IMR-90 (cell line): ENCODE data around the gene TSPAN8. TPM values are rescaled to one million over a fixed set of nuclear protein-coding genes. Genes with fewer than 3 reads are reported as not detected.

ENCODE experiments used
- ATAC-seq: fragments of 200-7000 bp; cut with Tn5 transposase; 2 replicates; pipeline ENCODE4 v1.9.1; 2020; ENCODE audit warnings: low read depth, mild to moderate bottlenecking, moderate library complexity
- BruUV-seq: library from RNA; stranded (reverse); fragments of 400-500 nt; replicated peaks from 2 replicates; lab custom pipeline; 2021; lab: Mats Ljungman, UMichigan
- CTCF ChIA-PET: fragments of 300-600 bp; formaldehyde crosslinking; extraction: SDS; loops from one replicate; lab custom pipeline; 2021; ENCODE audit warnings: antibody characterized with exemption; lab: Yijun Ruan, JAX
- POLR2A ChIA-PET: fragments of 300-600 bp; sonication (Branson Sonifier 250); formaldehyde crosslinking; loops from one replicate; lab custom pipeline; 2022; ENCODE audit warnings: antibody characterized with exemption; ENCODE audit not compliant: unreplicated experiment; lab: Charles Lee
- DNase-seq: peaks from one replicate; pipeline ENCODE4 v3.0.0; 2013
- H2AFZ ChIP-seq: replicated peaks from 2 replicates; pipeline ENCODE3; 2013; ENCODE audit warnings: low read length, mild to moderate bottlenecking; ENCODE audit not compliant: poor library complexity
- H2AK5ac ChIP-seq: 2 replicates; pipeline ENCODE4 v1.6.1; 2013; ENCODE audit warnings: low read depth, low read length, inconsistent platforms
- H2AK9ac ChIP-seq: replicated peaks from 2 replicates; pipeline ENCODE3; 2013; ENCODE audit warnings: mild to moderate bottlenecking, low read depth, low read length, moderate library complexity; ENCODE audit not compliant: poor library complexity
- H2BK120ac ChIP-seq: 2 replicates; pipeline ENCODE4 v1.6.1; 2013; ENCODE audit warnings: low read depth, low read length, inconsistent platforms
- H2BK15ac ChIP-seq: 3 replicates; pipeline ENCODE4 v1.6.1; 2013; ENCODE audit warnings: low read depth, low read length, inconsistent platforms
- H2BK20ac ChIP-seq: 2 replicates; pipeline ENCODE4 v1.6.1; 2013; ENCODE audit warnings: low read depth, mild to moderate bottlenecking, inconsistent platforms, low read length, moderate library complexity
- H2BK5ac ChIP-seq: 2 replicates; pipeline ENCODE4 v1.6.1; 2013; ENCODE audit warnings: mild to moderate bottlenecking, low read depth, low read length, inconsistent platforms; ENCODE audit not compliant: poor library complexity, severe bottlenecking
- H3K14ac ChIP-seq: replicated peaks from 2 replicates; pipeline ENCODE4 v1.6.1; 2013; ENCODE audit warnings: low read depth, low read length, inconsistent platforms
- H3K18ac ChIP-seq: 2 replicates; pipeline ENCODE4 v1.6.1; 2013; ENCODE audit warnings: low read depth, low read length, control low read depth
- H3K23ac ChIP-seq: 2 replicates; pipeline ENCODE4 v1.6.1; 2013; ENCODE audit warnings: low read depth, low read length, inconsistent platforms
- H3K27ac ChIP-seq: 2 replicates; pipeline ENCODE4 v1.5.1; 2013; ENCODE audit warnings: mild to moderate bottlenecking, control low read depth, low read length; ENCODE audit not compliant: insufficient read depth
- H3K27me3 ChIP-seq: 2 replicates; pipeline ENCODE4 v1.6.1; 2013; ENCODE audit warnings: low read length; ENCODE audit not compliant: control insufficient read depth, insufficient read depth
- H3K36me3 ChIP-seq: 2 replicates; pipeline ENCODE4 v1.6.1; 2013; ENCODE audit warnings: low read length, mixed read lengths; ENCODE audit not compliant: control insufficient read depth, insufficient read depth
- H3K4ac ChIP-seq: 2 replicates; pipeline ENCODE4 v1.6.1; 2013; ENCODE audit warnings: low read depth, low read length, inconsistent platforms
- H3K4me1 ChIP-seq: 2 replicates; pipeline ENCODE4 v1.6.1; 2013; ENCODE audit warnings: low read length, mixed read lengths; ENCODE audit not compliant: control insufficient read depth, insufficient read depth
- H3K4me2 ChIP-seq: 2 replicates; pipeline ENCODE4 v1.6.1; 2013; ENCODE audit warnings: low read depth, mild to moderate bottlenecking, control low read depth, low read length, moderate library complexity
- H3K4me3 ChIP-seq: 2 replicates; pipeline ENCODE4 v1.5.1; 2013; ENCODE audit warnings: low read depth, mild to moderate bottlenecking, control low read depth, low read length, moderate library complexity; ENCODE audit not compliant: insufficient read depth
- H3K56ac ChIP-seq: 2 replicates; pipeline ENCODE4 v1.6.1; 2013; ENCODE audit warnings: low read length, inconsistent platforms; ENCODE audit not compliant: insufficient read depth; ENCODE audit errors: extremely low read depth
- H3K79me1 ChIP-seq, 2 experiments: 2 replicates each; pipeline ENCODE4 v1.6.1; 2013; ENCODE audit warnings: low read length in 2 of 2, inconsistent platforms in 1 of 2, low read depth in 1 of 2
- H3K9ac ChIP-seq: 2 replicates; pipeline ENCODE4 v1.6.1; 2013; ENCODE audit warnings: low read depth, low read length, control low read depth
- H3K9me1 ChIP-seq: 2 replicates; pipeline ENCODE4 v1.6.1; 2013; ENCODE audit warnings: low read length, inconsistent platforms; ENCODE audit not compliant: insufficient read depth
- H3K9me3 ChIP-seq: 2 replicates; pipeline ENCODE4 v1.6.1; 2013; ENCODE audit warnings: low read length; ENCODE audit not compliant: control insufficient read depth, insufficient read depth
- H4K20me1 ChIP-seq: 2 replicates; pipeline ENCODE4 v1.6.1; 2013; ENCODE audit warnings: low read length, inconsistent platforms; ENCODE audit not compliant: insufficient read depth
- H4K5ac ChIP-seq: 2 replicates; pipeline ENCODE4 v1.6.1; 2013; ENCODE audit warnings: mild to moderate bottlenecking, low read depth, low read length, control low read depth
- H4K8ac ChIP-seq, 2 experiments: 2 replicates each; pipeline ENCODE4 v1.6.1; 2013; ENCODE audit warnings: low read depth in 2 of 2, low read length in 2 of 2, control low read depth in 1 of 2, inconsistent platforms in 1 of 2
- H4K91ac ChIP-seq: 2 replicates; pipeline ENCODE4 v1.6.1; 2013; ENCODE audit warnings: low read depth, low read length, inconsistent platforms; ENCODE audit not compliant: insufficient read depth
- BHLHE40 ChIP-seq: fragments of 150-350 bp; IDR thresholded peaks from 2 replicates; pipeline ENCODE4 v1.6.1; 2016; ENCODE audit warnings: mild to moderate bottlenecking, low read depth, low read length
- CEBPB ChIP-seq: IDR thresholded peaks from 2 replicates; pipeline ENCODE4 v1.6.1; 2012; ENCODE audit warnings: low read depth, low read length, improper control_type of control experiment
- CHD1 ChIP-seq: IDR thresholded peaks from 2 replicates; pipeline ENCODE4 v1.6.1; 2012; ENCODE audit warnings: low read depth, low read length, improper control_type of control experiment
- CTCF ChIP-seq: conservative IDR thresholded peaks from 2 replicates; pipeline ENCODE4 v1.5.1; 2012; ENCODE audit warnings: mild to moderate bottlenecking, low read depth, low read length, improper control_type of control experiment
- ELK1 ChIP-seq: fragments of 150-350 bp; IDR thresholded peaks from 2 replicates; pipeline ENCODE4 v1.6.1; 2016; ENCODE audit warnings: low read depth, mild to moderate bottlenecking, low read length, moderate library complexity, borderline replicate concordance
- FOS ChIP-seq: fragments of 150-350 bp; IDR thresholded peaks from 2 replicates; pipeline ENCODE4 v1.6.1; 2016; ENCODE audit warnings: low read depth, low read length
- MAFK ChIP-seq: IDR thresholded peaks from 2 replicates; pipeline ENCODE4 v1.6.1; 2012; ENCODE audit warnings: low read depth, low read length, improper control_type of control experiment
- MAZ ChIP-seq: IDR thresholded peaks from 2 replicates; pipeline ENCODE4 v1.6.1; 2012; ENCODE audit warnings: low read depth, mild to moderate bottlenecking, low read length, improper control_type of control experiment, moderate library complexity, borderline replicate concordance
- MXI1 ChIP-seq: IDR thresholded peaks from 2 replicates; pipeline ENCODE4 v1.6.1; 2012; ENCODE audit warnings: low read depth, mild to moderate bottlenecking, low read length, moderate library complexity, borderline replicate concordance
- NFE2L2 ChIP-seq: fragments of 150-350 bp; IDR thresholded peaks from 2 replicates; pipeline ENCODE4 v1.6.1; 2016; ENCODE audit warnings: low read depth, mild to moderate bottlenecking, low read length
- POLR2A ChIP-seq: IDR thresholded peaks from 2 replicates; pipeline ENCODE4 v1.6.1; 2012; ENCODE audit warnings: mild to moderate bottlenecking, low read depth, low read length
- RAD21 ChIP-seq: IDR thresholded peaks from 2 replicates; pipeline ENCODE4 v1.6.1; 2012; ENCODE audit warnings: low read length, improper control_type of control experiment
- RCOR1 ChIP-seq: IDR thresholded peaks from 2 replicates; pipeline ENCODE4 v1.6.1; 2012; ENCODE audit warnings: mild to moderate bottlenecking, low read length, improper control_type of control experiment; ENCODE audit not compliant: insufficient replicate concordance
- RFX5 ChIP-seq: IDR thresholded peaks from 2 replicates; pipeline ENCODE4 v1.8.0; 2012; ENCODE audit warnings: low read depth, mild to moderate bottlenecking, low read length, moderate library complexity
- SMC3 ChIP-seq: fragments of 150-350 bp; IDR thresholded peaks from 2 replicates; pipeline ENCODE4 v1.6.1; 2016; ENCODE audit warnings: low read depth, mild to moderate bottlenecking, antibody characterized with exemption, low read length, moderate library complexity
- USF2 ChIP-seq: fragments of 150-350 bp; IDR thresholded peaks from 2 replicates; pipeline ENCODE4 v1.6.1; 2017; ENCODE audit warnings: mild to moderate bottlenecking, antibody characterized with exemption, low read length, low read depth
- WGBS, 2 experiments: methylation state at CpG; one replicate each; pipeline versions ENCODE4 v1.1.5 to v1.1.7; 2013; ENCODE audit warnings: missing lambda C conversion rate in 2 of 2; ENCODE audit not compliant: insufficient read length in 1 of 2; ENCODE audit errors: extremely low coverage in 2 of 2; 5-methylcytosine and 5-hydroxymethylcytosine counted together
- dilution Hi-C: fragments of 300-500 bp; cut with HindIII; formaldehyde crosslinking; loops from one replicate; pipeline ENCODE4 v1.14.3; 2018; ENCODE audit warnings: low sequenced_read_pairs; ENCODE audit not compliant: unreplicated experiment
- in situ Hi-C: fragments of 300-500 bp; cut with MboI; formaldehyde crosslinking; loops from 3 replicates; pipeline ENCODE4 v1.14.3; 2019; ENCODE audit warnings: low sequenced_read_pairs, inconsistent platforms, mixed read lengths
- intact Hi-C: fragments of 100-400 bp; cut with micrococcal nuclease; formaldehyde crosslinking; loops from 2 replicates; pipeline ENCODE4 v1.10.0; 2022
- polyA plus RNA-seq, 3 experiments: library from polyadenylated mRNA; depleted of rRNA; stranded (reverse); fragments of >200 nt; gene quantifications; 2 replicates each; pipeline ENCODE4 v1.2.3, GENCODE V29; 2012; ENCODE audit warnings: low replicate concordance in 1 of 3
- total RNA-seq: library from RNA; depleted of rRNA; stranded (reverse); fragments of >200 nt; gene quantifications from 2 replicates; pipeline ENCODE4 v1.2.3, GENCODE V29; 2012

TSPAN8 gene
- total and polyA plus RNA-seq, 2 of the 4 experiments (the other 2 are of a cell fraction): not detected

GRCh38 chr12:71186571-71187288 lies 28.9 kb upstream of the TSPAN8 start:
- ChIA-PET POLR2A (no interaction called here), CTCF (no interaction called here)
- Histone ChIP-seq H3K36me3 (no peaks in the 10 kb centered on the region), H3K9ac (no peak overlapping the region), H4K5ac (no peak overlapping the region), H2AK9ac (no peak overlapping the region), H3K27me3 (no peaks in the 10 kb centered on the region), H3K9me1 (no peaks in the 10 kb centered on the region), H2BK20ac (no peak overlapping the region), H3K56ac (no peak overlapping the region), H2AK5ac (no peak overlapping the region), H3K4me3 (no peak overlapping the region), H3K27ac (no peak overlapping the region), H3K14ac (no peak overlapping the region), H3K4me1 (no peaks in the 10 kb centered on the region), H3K4me2 (no peak overlapping the region), H4K91ac (no peak overlapping the region), H2BK15ac (no peak overlapping the region), H3K4ac (no peak overlapping the region), H2BK5ac (no peak overlapping the region), H3K23ac (no peak overlapping the region), H2BK120ac (no peak overlapping the region), H3K9me3 (peaks cover 8% of the 10 kb centered on the region; the same call in 1 of the 2 replicates), H3K79me1 (no peaks in the 10 kb centered on the region), H4K20me1 (no peaks in the 10 kb centered on the region), H3K18ac (no peak overlapping the region), H2AFZ (no peak overlapping the region), H4K8ac (no peak overlapping the region)
- dilution Hi-C loops: no loop called here
- no TSS peak for BruUV-seq
- no peak for DNase-seq
- intact Hi-C loops: no loop called here
- WGBS, 2 experiments: 83% methylated on average over 1 of the region's 5 CpGs; no CpG with 5 or more reads in 1 of the 2 experiments
- TF ChIP-seq RCOR1 (no peak), ELK1 (no peak), MXI1 (no peak), NFE2L2 (no peak), FOS (no peak), MAZ (no peak), CHD1 (no peak), BHLHE40 (no peak), SMC3 (no peak), CEBPB (no peak), POLR2A (no peak), MAFK (no peak), RAD21 (no peak), RFX5 (no peak), USF2 (no peak), CTCF (no peak)
- in situ Hi-C loops: no loop called here
- no peak for ATAC-seq
